ENCODE measurements around the gene TSSK3.

TSSK3 gene

GRCh38 chr1:32361674-32362473 is 465 bp upstream of the TSSK3 start:
- in situ Hi-C loops (cut with MboI; ENCODE audit: low pct_unique_long_range_greater_than_20kb, low sequenced_read_pairs, unreplicated experiment): no loop called here
- peak; percentile 43 for TF ChIP-seq CTCF (IDR thresholded peaks at IDR 0.05; ENCODE audit: extremely low read depth, insufficient read depth, missing control alignments)
- DNase-seq (ENCODE audit: low spot score): peak; percentile 65

- in situ Hi-C loops (cut with MboI; ENCODE audit: low pct_unique_long_range_greater_than_20kb, low sequenced_read_pairs, unreplicated experiment): no loop called here
- no peak for TF ChIP-seq CTCF (IDR thresholded peaks at IDR 0.05; ENCODE audit: extremely low read depth, insufficient read depth, missing control alignments)
- DNase-seq (ENCODE audit: low spot score): no peak
Measured at GRCh38 chr1:32363713-32364112, 1.4 kb downstream of the TSSK3 start.

- no peak for TF ChIP-seq CTCF (IDR thresholded peaks at IDR 0.05; ENCODE audit: extremely low read depth, insufficient read depth, missing control alignments)
- in situ Hi-C loops (cut with MboI; ENCODE audit: low pct_unique_long_range_greater_than_20kb, low sequenced_read_pairs, unreplicated experiment): no loop called here
- no peak for DNase-seq (ENCODE audit: low spot score)
Measured at GRCh38 chr1:32364836-32365235, 2.5 kb downstream of the TSSK3 start.

- in situ Hi-C loops (cut with MboI; ENCODE audit: low pct_unique_long_range_greater_than_20kb, low sequenced_read_pairs, unreplicated experiment): no loop called here
- no peak for TF ChIP-seq CTCF (IDR thresholded peaks at IDR 0.05; ENCODE audit: extremely low read depth, insufficient read depth, missing control alignments)
- DNase-seq (ENCODE audit: low spot score): no peak
Measured at GRCh38 chr1:32365445-32365844, 3.1 kb downstream of the TSSK3 start.

- DNase-seq (ENCODE audit: low spot score): no peak
- in situ Hi-C loops (cut with MboI; ENCODE audit: low pct_unique_long_range_greater_than_20kb, low sequenced_read_pairs, unreplicated experiment): no loop called here
- no peak for TF ChIP-seq CTCF (IDR thresholded peaks at IDR 0.05; ENCODE audit: extremely low read depth, insufficient read depth, missing control alignments)
Measured at GRCh38 chr1:32367912-32368635, 5.7 kb downstream of the TSSK3 start.

- DNase-seq (ENCODE audit: low spot score): no peak
- TF ChIP-seq CTCF (IDR thresholded peaks at IDR 0.05; ENCODE audit: extremely low read depth, insufficient read depth, missing control alignments): peak; percentile 23
- in situ Hi-C loops (cut with MboI; ENCODE audit: low pct_unique_long_range_greater_than_20kb, low sequenced_read_pairs, unreplicated experiment): loop anchor here (10.0 kb wide), 1 partner anchor 57 kb away; no protein-coding TSS in a partner anchor
Measured at GRCh38 chr1:32372149-32372756, 9.9 kb downstream of the TSSK3 start.

Data from GM13977 (cell line).